GM20000 (cell line): Measurements from ENCODE around the gene TRMO.

Experiments
- DNase-seq: peaks from one replicate; pipeline ENCODE4 v3.0.0; 2012; ENCODE audit warnings: low spot score
- TF ChIP-seq, protein P1 (sequence below): IDR thresholded peaks from 2 replicates; pipeline ENCODE4 v1.5.1; 2012; ENCODE audit warnings: mild to moderate bottlenecking, control low read depth; ENCODE audit errors: extremely low read depth, missing control alignments

TRMO gene

DNA sequence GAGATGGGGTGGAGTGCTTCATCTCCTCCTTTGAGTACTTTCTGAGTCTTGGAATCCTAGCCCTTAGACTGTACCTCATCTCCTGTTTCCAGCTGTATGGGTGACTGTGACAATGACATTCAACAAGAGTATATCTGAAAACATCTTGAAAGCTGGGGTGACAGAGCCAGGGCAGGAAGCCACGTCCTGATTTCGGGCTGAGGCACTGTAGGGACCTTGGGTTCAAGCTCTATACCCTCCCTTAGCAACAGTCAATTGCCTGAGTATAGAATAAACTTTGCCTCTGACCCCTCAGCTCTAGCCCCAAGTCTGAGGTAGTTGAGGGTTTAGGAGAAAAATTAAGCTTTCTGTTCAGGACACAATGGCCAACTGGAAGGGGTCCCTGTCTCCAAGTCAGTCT is 63.0 kb downstream of the TRMO start:
- DNase-seq: no peak
- TF ChIP-seq, protein P1, sequence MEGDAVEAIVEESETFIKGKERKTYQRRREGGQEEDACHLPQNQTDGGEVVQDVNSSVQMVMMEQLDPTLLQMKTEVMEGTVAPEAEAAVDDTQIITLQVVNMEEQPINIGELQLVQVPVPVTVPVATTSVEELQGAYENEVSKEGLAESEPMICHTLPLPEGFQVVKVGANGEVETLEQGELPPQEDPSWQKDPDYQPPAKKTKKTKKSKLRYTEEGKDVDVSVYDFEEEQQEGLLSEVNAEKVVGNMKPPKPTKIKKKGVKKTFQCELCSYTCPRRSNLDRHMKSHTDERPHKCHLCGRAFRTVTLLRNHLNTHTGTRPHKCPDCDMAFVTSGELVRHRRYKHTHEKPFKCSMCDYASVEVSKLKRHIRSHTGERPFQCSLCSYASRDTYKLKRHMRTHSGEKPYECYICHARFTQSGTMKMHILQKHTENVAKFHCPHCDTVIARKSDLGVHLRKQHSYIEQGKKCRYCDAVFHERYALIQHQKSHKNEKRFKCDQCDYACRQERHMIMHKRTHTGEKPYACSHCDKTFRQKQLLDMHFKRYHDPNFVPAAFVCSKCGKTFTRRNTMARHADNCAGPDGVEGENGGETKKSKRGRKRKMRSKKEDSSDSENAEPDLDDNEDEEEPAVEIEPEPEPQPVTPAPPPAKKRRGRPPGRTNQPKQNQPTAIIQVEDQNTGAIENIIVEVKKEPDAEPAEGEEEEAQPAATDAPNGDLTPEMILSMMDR: no peak

DNA sequence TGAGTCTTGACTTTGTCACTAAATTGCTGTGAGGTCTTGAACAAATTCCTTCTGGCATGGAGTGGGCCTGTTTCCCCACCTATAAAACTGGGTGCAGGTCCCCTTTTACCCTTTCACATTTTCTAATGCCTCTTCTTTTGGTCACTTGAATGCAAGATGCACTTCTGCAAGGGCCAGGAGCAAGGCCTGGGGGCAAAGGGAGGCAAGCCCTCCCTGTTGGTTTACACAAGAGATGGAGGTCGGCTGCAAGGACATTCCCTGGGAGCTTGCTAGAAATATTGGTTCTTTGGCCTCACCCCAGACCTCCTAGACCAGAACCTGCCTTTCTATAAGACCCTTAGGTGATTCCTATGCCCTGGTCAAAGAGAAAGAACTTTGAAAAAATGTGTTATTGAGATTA is 63.5 kb downstream of the TRMO start:
- TF ChIP-seq, protein P1: no peak
- no peak for DNase-seq

DNA sequence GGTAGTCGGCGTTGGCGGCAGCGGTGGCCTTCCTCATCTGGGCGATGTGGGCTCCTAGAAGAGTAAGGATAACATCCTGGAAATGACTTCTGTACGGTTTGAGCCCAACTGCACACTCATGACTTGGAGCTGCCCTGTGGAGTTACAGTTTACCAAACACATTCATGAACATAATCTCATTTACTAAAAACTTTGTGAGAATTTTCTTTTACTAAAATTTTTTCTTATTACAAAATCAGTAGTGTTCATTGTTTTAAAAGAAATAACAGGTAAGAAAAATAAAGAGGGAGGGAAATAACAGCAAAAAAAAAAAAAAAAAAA is 63.9 kb downstream of the TRMO start:
- TF ChIP-seq, protein P1: no peak
- DNase-seq: no peak

DNA sequence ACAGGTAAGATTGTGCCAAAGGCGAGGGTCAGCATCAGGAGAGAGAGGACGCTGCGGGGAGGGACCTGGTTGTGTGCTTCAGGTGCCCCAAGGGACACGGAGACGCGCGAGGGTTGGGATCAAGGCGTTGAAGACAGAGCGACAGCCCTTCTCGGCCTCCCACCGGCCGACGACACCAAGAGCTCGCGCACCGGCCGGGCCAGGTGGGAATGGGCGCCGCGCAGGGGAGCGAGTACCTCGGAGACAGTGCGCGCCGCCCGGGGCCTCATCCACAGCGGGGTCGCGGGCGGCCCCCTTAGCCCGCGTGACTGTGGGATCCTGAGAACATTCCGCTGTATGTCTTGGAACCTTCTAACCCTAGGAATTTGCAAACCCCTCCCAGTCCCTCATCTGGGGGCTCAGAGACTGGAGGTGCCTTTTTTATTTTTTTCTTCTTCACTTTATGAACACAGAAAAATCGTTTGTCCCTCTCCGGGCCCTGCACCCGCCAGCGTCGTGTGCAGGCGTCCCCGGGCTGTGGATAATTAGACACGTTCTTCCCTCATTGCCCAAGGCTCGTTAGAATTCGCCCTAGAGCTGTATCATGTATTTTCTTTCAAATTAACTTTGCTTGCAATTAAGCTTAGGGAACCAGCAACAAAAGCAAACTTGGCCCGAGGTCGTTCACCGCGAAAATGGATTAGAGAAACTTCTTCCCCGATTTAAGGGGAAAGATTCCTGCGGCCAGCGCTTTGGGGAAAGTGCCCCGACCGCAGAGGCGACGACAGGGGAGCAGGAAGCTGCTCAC is 64.5 kb downstream of the TRMO start:
- TF ChIP-seq, protein P1: no peak
- no peak for DNase-seq

DNA sequence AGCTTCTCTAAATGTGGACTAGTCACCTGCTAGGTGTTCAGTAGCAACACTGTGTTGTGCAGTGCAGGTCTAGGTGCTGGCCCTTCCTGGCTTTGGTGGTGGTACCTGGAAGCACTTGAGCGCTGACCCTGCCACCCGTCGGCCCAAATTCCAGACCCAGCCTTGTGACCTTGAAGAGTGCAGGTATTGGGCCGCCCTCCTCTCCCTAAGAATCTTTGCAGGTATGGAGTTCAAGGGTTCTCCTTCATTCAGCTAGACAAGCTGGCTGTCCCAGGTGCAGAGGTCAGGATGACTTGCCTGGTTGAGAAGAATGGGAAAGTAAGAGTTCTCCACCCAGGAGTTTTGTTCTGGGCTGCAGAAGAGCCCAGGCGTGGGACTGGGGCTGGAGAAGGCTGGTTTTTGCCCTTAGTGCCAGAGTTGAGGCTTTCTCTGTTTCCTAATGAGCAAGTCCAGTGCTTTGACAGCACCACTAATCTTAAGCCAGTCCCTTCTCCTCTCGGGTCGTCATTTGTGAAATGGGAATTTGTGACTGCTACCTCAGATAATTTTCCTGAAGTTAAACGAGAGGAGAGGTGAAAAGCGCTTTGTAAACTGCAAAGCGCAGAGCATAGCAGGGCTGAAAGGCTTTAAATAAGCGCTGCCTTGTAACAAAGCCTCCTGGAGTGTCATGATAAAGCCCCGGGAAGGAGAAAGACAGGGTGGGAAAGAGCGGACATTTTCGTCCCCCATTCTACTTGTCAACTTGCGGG is 65.3 kb downstream of the TRMO start:
- no peak for DNase-seq
- TF ChIP-seq, protein P1: no peak

DNA sequence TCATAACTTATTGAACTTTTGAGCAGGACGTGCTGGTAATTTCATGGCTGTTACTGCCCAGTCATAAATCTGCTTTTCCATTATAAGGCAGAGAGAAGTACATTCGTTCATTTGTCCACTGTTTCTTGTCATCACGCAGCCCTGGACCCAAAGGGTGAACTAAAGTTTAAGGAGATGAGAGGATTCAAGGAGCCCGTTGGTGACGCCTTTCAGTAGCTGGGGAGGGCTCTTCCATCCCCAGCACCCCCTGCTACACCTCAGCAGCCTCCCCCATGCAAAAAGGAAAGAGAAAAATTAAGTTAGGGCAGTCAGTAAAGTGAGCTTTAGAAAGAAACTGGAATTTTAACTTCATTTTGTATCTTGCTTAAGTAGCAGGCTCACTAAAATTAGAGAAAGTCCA is 66.4 kb downstream of the TRMO start:
- no peak for DNase-seq
- TF ChIP-seq, protein P1: no peak

DNA sequence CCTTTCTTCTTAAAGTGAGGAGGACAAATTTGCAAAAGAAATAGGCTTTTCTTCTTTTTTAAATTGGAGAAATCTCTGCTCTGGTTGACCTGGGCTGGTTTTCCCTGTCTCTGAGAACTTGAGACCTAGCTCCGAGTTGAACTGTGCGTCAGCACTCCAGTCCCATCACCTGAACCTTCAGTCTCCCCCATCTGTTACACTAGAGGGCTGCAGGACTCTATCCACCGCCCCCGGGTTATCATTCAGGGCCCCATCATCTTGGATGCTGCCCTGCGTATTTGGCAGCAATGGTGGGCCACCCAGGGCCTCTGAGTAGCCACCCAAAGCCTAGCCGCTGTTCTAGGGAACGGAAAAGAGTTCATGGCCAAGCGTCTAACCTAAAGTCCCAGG is 66.8 kb downstream of the TRMO start:
- no peak for DNase-seq
- TF ChIP-seq, protein P1: no peak
